Endothelial cell of umbilical vein (primary cell): ENCODE data around the gene HYI. TPM values are rescaled to one million over a fixed set of nuclear protein-coding genes. Genes with fewer than 3 reads are reported as not detected.

ENCODE experiments used
- BruUV-seq: library from RNA; stranded (reverse); fragments of 400-500 nt; replicated peaks from 2 replicates; lab custom pipeline; 2021; lab: Mats Ljungman, UMichigan
- CTCF ChIA-PET: fragments of 300-600, 350-600 bp; sonication (Branson Sonifier 250); formaldehyde crosslinking; loops from one replicate; lab custom pipeline; 2021; ENCODE audit warnings: antibody characterized with exemption, inconsistent platforms; lab: Charles Lee
- POLR2A ChIA-PET: fragments of 300-600, 350-600 bp; sonication (Branson Sonifier 250); formaldehyde crosslinking; loops from one replicate; lab custom pipeline; 2021; ENCODE audit warnings: antibody characterized with exemption, inconsistent platforms; lab: Charles Lee
- DNase-seq: peaks from one replicate; pipeline ENCODE4 v3.0.0-alpha.2; 2011; ENCODE audit warnings: low read depth, low spot score
- FAIRE-seq: peaks from 2 replicates; lab custom pipeline; 2011; peaks lifted over from hg19 to GRCh38; lab: Jason Lieb, UNC
- H2AFZ ChIP-seq: 2 replicates; pipeline ENCODE4 v1.6.0; 2012; ENCODE audit warnings: low read depth, low read length, control low read depth, inconsistent platforms
- H3K27ac ChIP-seq: 2 replicates; pipeline ENCODE4 v1.5.1; 2011; ENCODE audit warnings: low read depth, mild to moderate bottlenecking, control low read depth, low read length, moderate library complexity; ENCODE audit not compliant: insufficient read depth
- H3K27me3 ChIP-seq, 2 experiments: 2 replicates each; pipeline versions ENCODE4 v1.6.0 to v1.6.1; 2011; ENCODE audit warnings: low read length in 2 of 2, mixed read lengths in 1 of 2; ENCODE audit not compliant: control insufficient read depth in 2 of 2, insufficient read depth in 2 of 2
- H3K36me3 ChIP-seq, 2 experiments: 2 replicates in 1 of 2; 3 replicates in 1 of 2; pipeline ENCODE4 v1.5.1; 2011; ENCODE audit warnings: low read length in 2 of 2, mild to moderate bottlenecking in 1 of 2, moderate library complexity in 1 of 2; ENCODE audit not compliant: control insufficient read depth in 2 of 2, insufficient read depth in 2 of 2; ENCODE audit errors: extremely low read depth in 1 of 2
- H3K4me1 ChIP-seq: 3 replicates; pipeline ENCODE4 v1.5.1; 2011; ENCODE audit warnings: mild to moderate bottlenecking, low read length; ENCODE audit not compliant: control insufficient read depth, insufficient read depth; ENCODE audit errors: extremely low read depth
- H3K4me2 ChIP-seq: 2 replicates; pipeline ENCODE4 v1.6.1; 2011; ENCODE audit warnings: low read length, control low read depth, mixed read lengths; ENCODE audit not compliant: insufficient read depth
- H3K4me3 ChIP-seq, 3 experiments: fragments of 200-600 bp in 1 of 3; sonication (generic), shearing (Covaris generic) in 1 of 3; replicated peaks in 1 of 3; 2 replicates each; pipeline ENCODE4 v1.5.1; 2011 to 2016; ENCODE audit warnings: control low read depth in 3 of 3, low read length in 3 of 3, mild to moderate bottlenecking in 2 of 3, inconsistent platforms in 1 of 3, low read depth in 1 of 3, moderate library complexity in 1 of 3; ENCODE audit not compliant: insufficient read depth in 1 of 3
- H3K79me2 ChIP-seq: 2 replicates; pipeline ENCODE4 v1.6.0; 2012; ENCODE audit warnings: low read length, inconsistent platforms; ENCODE audit not compliant: control insufficient read depth, insufficient read depth
- H3K9ac ChIP-seq: replicated peaks from 2 replicates; pipeline ENCODE3; 2011; ENCODE audit warnings: low read length, control low read depth; ENCODE audit not compliant: insufficient read depth; ENCODE audit errors: extremely low read depth
- H3K9me1 ChIP-seq: replicated peaks from 3 replicates; pipeline ENCODE4 v1.6.0; 2011; ENCODE audit warnings: mild to moderate bottlenecking, low read length; ENCODE audit not compliant: control insufficient read depth, insufficient read depth; ENCODE audit errors: extremely low read depth
- H3K9me3 ChIP-seq: replicated peaks from 2 replicates; pipeline ENCODE4 v1.5.1; 2012; ENCODE audit warnings: low read length, inconsistent platforms; ENCODE audit not compliant: control insufficient read depth, insufficient read depth
- H4K20me1 ChIP-seq: replicated peaks from 2 replicates; pipeline ENCODE3; 2011; ENCODE audit warnings: mild to moderate bottlenecking, low read length; ENCODE audit not compliant: control insufficient read depth, insufficient read depth; ENCODE audit errors: extremely low read depth
- EZH2 ChIP-seq: IDR thresholded peaks from 2 replicates; pipeline ENCODE4 v1.6.1; 2012; ENCODE audit warnings: borderline replicate concordance, low read depth, mild to moderate bottlenecking, moderate library complexity, low read length, inconsistent platforms; ENCODE audit not compliant: severe bottlenecking
- FOS ChIP-seq: IDR thresholded peaks from 2 replicates; pipeline ENCODE4 v1.6.1; 2011; ENCODE audit warnings: mild to moderate bottlenecking, low read length, moderate library complexity, borderline replicate concordance; ENCODE audit not compliant: insufficient read depth
- GATA2 ChIP-seq: IDR thresholded peaks from 2 replicates; pipeline ENCODE4 v1.7.0; 2011; ENCODE audit warnings: low read depth, mild to moderate bottlenecking, moderate library complexity, mixed read lengths, low read length; ENCODE audit not compliant: insufficient read length, insufficient read depth
- JUN ChIP-seq: IDR thresholded peaks from 2 replicates; pipeline ENCODE4 v1.6.1; 2011; ENCODE audit warnings: borderline replicate concordance, low read depth; ENCODE audit not compliant: insufficient read length, insufficient read depth
- MYC ChIP-seq: IDR thresholded peaks from one replicate; pipeline ENCODE4 v1.6.1; 2011; ENCODE audit warnings: mild to moderate bottlenecking, low read depth, low read length
- POLR2A ChIP-seq: IDR thresholded peaks from 2 replicates; pipeline ENCODE4 v1.6.1; 2012; ENCODE audit warnings: low read depth, mild to moderate bottlenecking, control low read depth, low read length
- POLR2AphosphoS5 ChIP-seq: IDR thresholded peaks from 2 replicates; pipeline ENCODE4 v1.6.1; 2012; ENCODE audit warnings: low read depth, mild to moderate bottlenecking, control low read depth, low read length, moderate library complexity; ENCODE audit not compliant: insufficient read depth
- dilution Hi-C: fragments of 300-500 bp; cut with MboI; formaldehyde crosslinking; loops from one replicate; pipeline ENCODE4 v1.15.0; 2019; ENCODE audit warnings: low sequenced_read_pairs; ENCODE audit not compliant: extremely low pct_ligation_motif_present
- intact Hi-C: fragments of 100-400 bp; cut with micrococcal nuclease; formaldehyde crosslinking; loops from one replicate; pipeline ENCODE4 v1.10.0; 2022
- polyA plus RNA-seq, 4 experiments: library from polyadenylated mRNA; depleted of rRNA in 3 of 4; stranded (reverse) in 3 of 4; unstranded in 1 of 4; fragments of >200 nt; gene quantifications; 2 replicates each; pipeline versions ENCODE4 v1.2.1 to v1.2.3, GENCODE V29; 2011 to 2012; ENCODE audit warnings: missing spikeins in 1 of 4
- total RNA-seq: library from RNA; stranded (reverse); gene quantifications from 2 replicates; pipeline ENCODE4 v1.2.3, GENCODE V29; 2021
- TF ChIP-seq, protein P1 (sequence below), 2 donors: IDR thresholded peaks; 1 replicate in 1 of 2; 2 replicates in 1 of 2; pipeline ENCODE4 v1.5.1; 2011; ENCODE audit warnings: low read length in 2 of 2, mild to moderate bottlenecking in 2 of 2, moderate library complexity in 2 of 2, control low read depth in 1 of 2, inconsistent platforms in 1 of 2, low read depth in 1 of 2; ENCODE audit not compliant: insufficient read depth in 1 of 2; ENCODE audit errors: extremely low read depth in 1 of 2
- TF ChIP-seq, protein P2 (sequence below): IDR thresholded peaks from 2 replicates; pipeline ENCODE4 v1.6.1; 2011; ENCODE audit not compliant: insufficient read depth, insufficient read length

The HYI gene
- total and polyA plus RNA-seq, 2 donors (not counting 3 experiments of a cell fraction or from before 2014, with no cell fraction given) = 324 to 342 TPM

DNA sequence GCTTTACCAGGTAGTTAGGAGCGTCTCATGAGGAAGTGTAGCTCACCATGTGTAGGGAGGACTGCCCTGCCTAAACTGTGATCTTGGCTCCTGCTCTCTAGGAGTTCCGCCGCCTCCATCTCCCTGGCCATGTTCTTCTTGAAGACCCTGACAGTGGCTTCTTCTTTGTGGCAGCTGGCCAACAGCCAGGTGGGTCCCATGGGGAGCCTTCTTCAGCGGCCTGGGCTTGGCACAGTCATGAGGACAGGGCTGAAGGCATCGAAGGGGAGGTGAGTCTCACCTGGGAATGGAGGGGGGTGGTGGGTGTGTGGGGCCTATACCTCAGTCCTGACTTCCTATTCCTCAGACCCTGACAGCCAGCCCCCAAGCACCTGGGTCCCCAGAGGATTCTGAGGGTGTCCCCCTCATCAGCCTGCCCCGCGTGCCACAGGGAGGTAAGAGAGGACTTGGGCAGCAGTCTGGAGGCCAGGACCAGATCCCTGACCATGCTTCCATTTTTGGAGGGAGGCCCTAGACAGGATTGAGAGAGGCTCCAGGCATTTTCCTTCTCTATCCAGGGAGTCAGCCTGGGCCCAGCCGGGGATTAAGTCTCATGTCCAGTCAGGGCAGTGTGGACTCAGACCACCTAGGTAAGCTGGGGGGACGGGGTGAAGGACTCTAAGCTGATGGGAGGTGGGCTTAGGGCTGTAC is 21.4 kb downstream of the HYI start:
- no peaks in the 10 kb centered on the region for H4K20me1 ChIP-seq
- no TSS peak for BruUV-seq
- no peak overlapping the region for H3K4me2 ChIP-seq
- H3K9me3 ChIP-seq = no peaks in the 10 kb centered on the region
- H3K27me3 ChIP-seq = no peaks in the 10 kb centered on the region
- H3K4me1 ChIP-seq = no peaks in the 10 kb centered on the region
- DNase-seq (no peak), FAIRE-seq (no peak)
- H3K9me1 ChIP-seq = no peaks in the 10 kb centered on the region
- peaks cover 5 to 61% of the 10 kb centered on the region in 2 experiments for H3K36me3 ChIP-seq
- no peak overlapping the region for H2AFZ ChIP-seq
- intact Hi-C loops = no loop called here
- POLR2A ChIA-PET = no interaction called here
- CTCF ChIA-PET = no interaction called here
- H3K79me2 ChIP-seq = no peaks in the 10 kb centered on the region
- TF ChIP-seq FOS (no peak), MYC (no peak), JUN (no peak), POLR2A (no peak), EZH2 (no peak), POLR2AphosphoS5 (no peak), GATA2 (no peak)
- TF ChIP-seq, protein P1, sequence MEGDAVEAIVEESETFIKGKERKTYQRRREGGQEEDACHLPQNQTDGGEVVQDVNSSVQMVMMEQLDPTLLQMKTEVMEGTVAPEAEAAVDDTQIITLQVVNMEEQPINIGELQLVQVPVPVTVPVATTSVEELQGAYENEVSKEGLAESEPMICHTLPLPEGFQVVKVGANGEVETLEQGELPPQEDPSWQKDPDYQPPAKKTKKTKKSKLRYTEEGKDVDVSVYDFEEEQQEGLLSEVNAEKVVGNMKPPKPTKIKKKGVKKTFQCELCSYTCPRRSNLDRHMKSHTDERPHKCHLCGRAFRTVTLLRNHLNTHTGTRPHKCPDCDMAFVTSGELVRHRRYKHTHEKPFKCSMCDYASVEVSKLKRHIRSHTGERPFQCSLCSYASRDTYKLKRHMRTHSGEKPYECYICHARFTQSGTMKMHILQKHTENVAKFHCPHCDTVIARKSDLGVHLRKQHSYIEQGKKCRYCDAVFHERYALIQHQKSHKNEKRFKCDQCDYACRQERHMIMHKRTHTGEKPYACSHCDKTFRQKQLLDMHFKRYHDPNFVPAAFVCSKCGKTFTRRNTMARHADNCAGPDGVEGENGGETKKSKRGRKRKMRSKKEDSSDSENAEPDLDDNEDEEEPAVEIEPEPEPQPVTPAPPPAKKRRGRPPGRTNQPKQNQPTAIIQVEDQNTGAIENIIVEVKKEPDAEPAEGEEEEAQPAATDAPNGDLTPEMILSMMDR (IDR thresholded peaks at IDR 0.05; ENCODE audit: extremely low read depth in 1 of 2, insufficient read depth in 1 of 2, low read depth in 1 of 2, low read length in 2 of 2) = no peak
- TF ChIP-seq, protein P2, sequence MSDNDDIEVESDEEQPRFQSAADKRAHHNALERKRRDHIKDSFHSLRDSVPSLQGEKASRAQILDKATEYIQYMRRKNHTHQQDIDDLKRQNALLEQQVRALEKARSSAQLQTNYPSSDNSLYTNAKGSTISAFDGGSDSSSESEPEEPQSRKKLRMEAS = no peak
- dilution Hi-C loops = no loop called here
- H3K4me3 ChIP-seq = no peak overlapping the region
- H3K27ac ChIP-seq = no peak overlapping the region
- H3K9ac ChIP-seq = no peak overlapping the region
